Esophagus squamous epithelium (tissue), 5 donors: ENCODE results near the gene SLC5A4. TPM values are rescaled to one million over a fixed set of nuclear protein-coding genes. Genes with fewer than 3 reads are reported as not detected.

Experiments used
- DNase-seq: peaks from one replicate; lab custom pipeline; 2025; lab: John Stamatoyannopoulos, UW
- H3K27ac ChIP-seq, 4 donors: fragments of 200-600 bp; sonication (generic); one replicate each; pipeline ENCODE4 v1.5.1; 2016 to 2019; ENCODE audit warnings: mild to moderate bottlenecking in 1 of 4
- H3K27me3 ChIP-seq, 4 donors: fragments of 200-600 bp; sonication (generic); 1 replicate in 3 of 4; 2 replicates in 1 of 4; pipeline versions ENCODE4 v1.5.1 to v1.6.0; 2017 to 2021; ENCODE audit warnings: antibody characterized with exemption in 1 of 4
- H3K36me3 ChIP-seq, 3 donors: fragments of 200-600 bp; sonication (generic); one replicate each; pipeline ENCODE4 v1.5.1; 2016 to 2019
- H3K4me1 ChIP-seq, 3 donors: fragments of 200-600 bp; sonication (generic); one replicate each; pipeline ENCODE4 v1.5.1; 2017 to 2019
- H3K4me3 ChIP-seq, 4 donors: fragments of 200-600 bp; sonication (generic); 1 replicate in 3 of 4; 2 replicates in 1 of 4; pipeline ENCODE4 v1.5.1; 2016 to 2019; ENCODE audit warnings: mild to moderate bottlenecking in 2 of 4, moderate library complexity in 1 of 4
- H3K9me3 ChIP-seq, 3 donors: fragments of 200-600 bp; sonication (generic); one replicate each; pipeline ENCODE4 v1.5.1; 2016 to 2019
- POLR2A ChIP-seq, 4 donors: fragments of 450-650 bp; IDR thresholded peaks; one replicate each; pipeline ENCODE4 v1.6.1; 2017; ENCODE audit warnings: antibody characterized with exemption in 4 of 4, mild to moderate bottlenecking in 4 of 4, moderate library complexity in 3 of 4
- WGBS, 2 donors: methylation state at CpG; one replicate each; pipeline ENCODE4 v1.1.5; 2018; 5-methylcytosine and 5-hydroxymethylcytosine counted together
- intact Hi-C: fragments of 100-400 bp; cut with DNase I; formaldehyde crosslinking; loops from one replicate; pipeline ENCODE4 v1.15.0; 2022
- total RNA-seq, 4 donors: library from RNA; depleted of rRNA; stranded (reverse); fragments of >200 nt; gene quantifications; one replicate each; pipeline ENCODE4 v1.1.0, GENCODE V29; 2016
- TF ChIP-seq, protein P1 (sequence below), 6 experiments: fragments of 450-650 bp in 4 of 6; fragments of 200-600 bp in 2 of 6; sonication (generic) in 2 of 6; IDR thresholded peaks; one replicate each; pipeline ENCODE4 v1.5.1; 2016 to 2019; ENCODE audit warnings: antibody characterized with exemption in 6 of 6, mild to moderate bottlenecking in 4 of 6, moderate library complexity in 4 of 6
- donor health status: DM: yes; HTN: yes; CAD: no.

The SLC5A4 gene
- total RNA-seq, 4 donors from 2014 or later, result 0.23 to 0.40 (median 0.38) TPM; not detected in 1

DNA sequence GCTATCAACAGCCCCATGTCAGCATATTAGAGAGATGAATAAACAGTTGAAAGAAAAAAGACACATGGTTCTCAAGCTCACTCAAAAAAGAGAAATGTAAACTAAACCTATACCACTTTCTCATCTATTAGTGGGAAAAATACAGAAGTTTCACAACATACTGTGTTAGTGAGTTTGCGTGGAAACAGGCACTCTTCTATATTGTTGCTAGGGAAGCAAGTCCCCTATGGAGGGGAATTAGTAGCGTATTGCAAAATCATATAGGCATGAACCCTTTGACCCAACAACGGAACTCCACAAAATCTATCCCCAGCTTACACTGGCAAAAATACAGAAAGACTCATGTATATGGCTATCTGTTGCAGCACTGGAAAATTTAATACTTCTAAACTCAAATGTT is 36.1 kb downstream of the SLC5A4 start:
- H3K4me1 ChIP-seq, result no peaks in the 10 kb centered on the region
- WGBS, 2 donors, result 82 to 91% methylated on average over 3 of the region's 3 CpGs
- H3K4me3 ChIP-seq, result no peak overlapping the region
- DNase-seq, result no peak
- no peak overlapping the region for H3K27ac ChIP-seq
- H3K9me3 ChIP-seq, result no peaks in the 10 kb centered on the region
- intact Hi-C loops, result no loop called here
- no peak for TF ChIP-seq POLR2A (IDR thresholded peaks at IDR 0.05)
- TF ChIP-seq, protein P1, sequence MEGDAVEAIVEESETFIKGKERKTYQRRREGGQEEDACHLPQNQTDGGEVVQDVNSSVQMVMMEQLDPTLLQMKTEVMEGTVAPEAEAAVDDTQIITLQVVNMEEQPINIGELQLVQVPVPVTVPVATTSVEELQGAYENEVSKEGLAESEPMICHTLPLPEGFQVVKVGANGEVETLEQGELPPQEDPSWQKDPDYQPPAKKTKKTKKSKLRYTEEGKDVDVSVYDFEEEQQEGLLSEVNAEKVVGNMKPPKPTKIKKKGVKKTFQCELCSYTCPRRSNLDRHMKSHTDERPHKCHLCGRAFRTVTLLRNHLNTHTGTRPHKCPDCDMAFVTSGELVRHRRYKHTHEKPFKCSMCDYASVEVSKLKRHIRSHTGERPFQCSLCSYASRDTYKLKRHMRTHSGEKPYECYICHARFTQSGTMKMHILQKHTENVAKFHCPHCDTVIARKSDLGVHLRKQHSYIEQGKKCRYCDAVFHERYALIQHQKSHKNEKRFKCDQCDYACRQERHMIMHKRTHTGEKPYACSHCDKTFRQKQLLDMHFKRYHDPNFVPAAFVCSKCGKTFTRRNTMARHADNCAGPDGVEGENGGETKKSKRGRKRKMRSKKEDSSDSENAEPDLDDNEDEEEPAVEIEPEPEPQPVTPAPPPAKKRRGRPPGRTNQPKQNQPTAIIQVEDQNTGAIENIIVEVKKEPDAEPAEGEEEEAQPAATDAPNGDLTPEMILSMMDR (IDR thresholded peaks at IDR 0.05), result no peak
- H3K27me3 ChIP-seq, result peaks cover 0 to 8% (median 0%) of the 10 kb centered on the region in 4 donors
- H3K36me3 ChIP-seq, result no peaks in the 10 kb centered on the region

DNA sequence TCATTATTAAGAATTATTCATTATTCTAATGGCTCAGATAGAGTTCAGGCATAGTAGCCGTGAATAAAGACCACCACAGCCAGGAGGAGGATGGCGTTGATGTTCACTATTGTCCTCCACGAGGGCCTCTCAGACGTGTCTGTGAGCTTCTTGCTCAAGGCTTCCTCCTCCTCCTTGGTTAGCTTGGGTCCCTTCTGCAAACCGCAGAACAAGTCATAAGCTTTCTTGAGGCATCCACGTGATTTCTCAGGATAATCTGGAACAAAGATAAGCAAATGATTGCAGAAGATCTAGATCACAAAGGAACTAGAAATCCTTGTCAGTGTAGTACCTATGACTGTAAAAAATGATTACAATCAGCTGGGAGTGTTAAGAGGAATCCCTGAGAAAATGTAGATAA is 36.7 kb downstream of the SLC5A4 start:
- intact Hi-C loops, result no loop called here
- H3K9me3 ChIP-seq, result no peaks in the 10 kb centered on the region
- TF ChIP-seq, protein P1 (IDR thresholded peaks at IDR 0.05), result no peak
- TF ChIP-seq POLR2A (IDR thresholded peaks at IDR 0.05), result no peak
- H3K4me3 ChIP-seq, result no peak overlapping the region
- no peak for DNase-seq
- H3K27ac ChIP-seq, result no peak overlapping the region
- no peaks in the 10 kb centered on the region for H3K36me3 ChIP-seq
- no peaks in the 10 kb centered on the region for H3K4me1 ChIP-seq
- peaks cover 0 to 5% (median 0%) of the 10 kb centered on the region in 4 donors for H3K27me3 ChIP-seq
- 61 to 66% methylated on average over 6 of the region's 6 CpGs for WGBS, 2 donors

DNA sequence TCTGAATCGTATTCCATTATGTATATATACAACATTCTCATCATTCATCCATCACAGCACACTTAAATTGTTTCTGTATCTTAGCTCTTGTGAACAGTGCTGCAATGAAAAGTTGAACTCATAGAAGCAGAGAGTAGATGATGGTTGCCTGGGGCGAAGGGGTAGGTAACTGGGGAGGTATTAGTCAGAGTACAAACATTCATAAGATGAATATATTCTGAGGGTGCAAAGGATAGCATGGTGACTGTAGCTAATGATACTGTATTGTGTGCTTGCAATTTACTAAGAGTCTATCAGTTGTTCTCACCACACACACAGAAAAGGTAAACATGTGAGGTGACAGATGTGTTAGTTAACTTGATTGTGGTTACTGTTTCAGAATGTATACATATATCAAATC is 37.7 kb downstream of the SLC5A4 start:
- TF ChIP-seq POLR2A (IDR thresholded peaks at IDR 0.05), result no peak
- TF ChIP-seq, protein P1 (IDR thresholded peaks at IDR 0.05), result no peak
- H3K27me3 ChIP-seq, result peaks cover 0 to 7% (median 0%) of the 10 kb centered on the region in 4 donors
- H3K4me1 ChIP-seq, result no peaks in the 10 kb centered on the region
- intact Hi-C loops, result no loop called here
- 48 to 54% methylated on average over 2 of the region's 2 CpGs for WGBS, 2 donors
- no peaks in the 10 kb centered on the region for H3K36me3 ChIP-seq
- H3K4me3 ChIP-seq, result no peak overlapping the region
- no peak overlapping the region for H3K27ac ChIP-seq
- H3K9me3 ChIP-seq, result no peaks in the 10 kb centered on the region
- DNase-seq, result no peak

DNA sequence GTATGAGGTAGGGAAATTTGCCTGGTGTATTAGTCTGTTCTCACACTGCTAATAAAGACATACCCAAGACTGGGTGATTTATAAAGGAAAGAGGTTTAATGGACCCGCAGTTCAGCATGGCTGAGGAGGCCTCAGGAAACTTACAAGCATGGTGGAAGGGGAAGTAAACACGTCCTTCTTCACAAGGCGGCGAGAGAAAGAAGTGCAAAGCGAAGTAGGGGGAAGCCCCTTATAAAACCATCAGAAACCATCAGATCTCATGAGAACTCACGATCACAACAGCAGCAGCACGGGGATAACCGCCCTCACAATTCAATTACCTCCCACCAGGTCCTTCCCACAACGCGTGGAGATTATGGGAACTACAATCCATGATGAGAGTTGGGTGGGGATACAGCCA is 38.2 kb downstream of the SLC5A4 start:
- WGBS, 2 donors, result 82 to 85% methylated on average over 10 of the region's 10 CpGs
- intact Hi-C loops, result no loop called here
- DNase-seq, result no peak
- Histone ChIP-seq H3K4me3 (no peak overlapping the region), H3K4me1 (no peaks in the 10 kb centered on the region), H3K27ac (no peak overlapping the region), H3K27me3 (peaks cover 0 to 12% (median 0%) of the 10 kb centered on the region in 4 donors), H3K36me3 (no peaks in the 10 kb centered on the region), H3K9me3 (no peaks in the 10 kb centered on the region)
- TF ChIP-seq POLR2A (IDR thresholded peaks at IDR 0.05), result no peak
- TF ChIP-seq, protein P1 (IDR thresholded peaks at IDR 0.05), result no peak

DNA sequence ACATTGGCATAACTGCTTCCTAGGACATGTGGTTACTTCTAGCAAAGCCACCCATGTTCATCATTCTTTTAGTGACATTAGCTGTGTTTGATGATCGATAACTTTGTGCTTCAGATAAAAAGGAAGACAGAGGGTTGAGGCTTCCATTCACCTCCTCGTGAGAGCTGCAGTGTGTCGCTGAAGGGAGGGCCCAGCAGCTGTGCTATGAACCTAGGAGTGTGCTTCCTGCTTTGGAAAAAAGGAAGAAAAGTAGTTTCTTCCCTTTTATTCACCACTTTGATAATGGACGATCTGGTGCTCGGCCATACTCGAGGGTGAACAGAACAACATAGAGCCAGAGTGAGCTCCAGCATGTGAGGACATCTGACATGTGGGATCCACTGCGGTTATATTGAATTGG is 44.1 kb downstream of the SLC5A4 start:
- intact Hi-C loops, result no loop called here
- Histone ChIP-seq H3K9me3 (no peaks in the 10 kb centered on the region), H3K27ac (no peak overlapping the region), H3K27me3 (peaks cover 0 to 16% (median 0%) of the 10 kb centered on the region in 4 donors), H3K4me1 (no peaks in the 10 kb centered on the region), H3K36me3 (no peaks in the 10 kb centered on the region), H3K4me3 (no peak overlapping the region)
- 69 to 79% methylated on average over 7 of the region's 7 CpGs for WGBS, 2 donors
- TF ChIP-seq POLR2A (IDR thresholded peaks at IDR 0.05), result no peak
- TF ChIP-seq, protein P1 (IDR thresholded peaks at IDR 0.05), result no peak
- no peak for DNase-seq
